HEK293T (cell line): ENCODE data around the gene GSTM4.
"Not testable (repeated sequence)": the region's sequence is repeated elsewhere in the genome, so short reads cannot be mapped to it uniquely, and the experiment has no call there.

Experiments
- BHLHE40 ChIP-seq: fragments of 450-650 bp; IDR thresholded peaks from 2 replicates; pipeline ENCODE4 v1.6.1; 2016; ENCODE audit warnings: mild to moderate bottlenecking, moderate library complexity, borderline replicate concordance
- ELF4 ChIP-seq: fragments of 450-650 bp; IDR thresholded peaks from 2 replicates; pipeline ENCODE4 v1.6.1; 2017; ENCODE audit warnings: antibody characterized with exemption
- FOXA1 ChIP-seq: fragments of 450-650 bp; IDR thresholded peaks from 2 replicates; pipeline ENCODE4 v1.6.1; 2016; ENCODE audit warnings: mild to moderate bottlenecking
- NFRKB ChIP-seq: fragments of 450-650 bp; IDR thresholded peaks from 2 replicates; pipeline ENCODE4 v1.6.1; 2016; ENCODE audit warnings: mild to moderate bottlenecking, moderate library complexity
- SUZ12 ChIP-seq: fragments of 450-650 bp; IDR thresholded peaks from 2 replicates; pipeline ENCODE4 v1.6.1; 2016; ENCODE audit warnings: mild to moderate bottlenecking
- TF ChIP-seq, protein P1 (sequence below): fragments of 450-650 bp; IDR thresholded peaks from 2 replicates; pipeline ENCODE4 v1.6.1; 2016

DNA sequence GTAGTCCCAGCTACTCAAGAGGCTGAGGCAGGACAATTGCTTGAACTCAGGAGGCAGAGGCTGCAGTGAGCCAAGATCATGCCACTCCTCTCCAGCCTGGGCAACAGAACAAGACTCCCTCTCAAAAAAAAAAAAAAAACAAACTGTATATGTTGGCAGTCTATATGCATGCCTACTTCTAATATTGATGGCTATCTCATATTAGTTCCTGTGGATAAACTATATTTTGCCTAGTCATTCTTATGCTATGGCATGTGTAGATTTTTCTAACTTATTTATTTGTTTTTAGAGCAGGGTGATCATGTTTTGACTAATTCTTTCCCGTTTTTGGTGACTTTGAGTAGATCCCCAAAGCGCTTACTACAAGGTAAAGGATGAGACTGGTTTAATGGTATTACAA is 22.7 kb downstream of the GSTM4 start:
- TF ChIP-seq, protein P1, sequence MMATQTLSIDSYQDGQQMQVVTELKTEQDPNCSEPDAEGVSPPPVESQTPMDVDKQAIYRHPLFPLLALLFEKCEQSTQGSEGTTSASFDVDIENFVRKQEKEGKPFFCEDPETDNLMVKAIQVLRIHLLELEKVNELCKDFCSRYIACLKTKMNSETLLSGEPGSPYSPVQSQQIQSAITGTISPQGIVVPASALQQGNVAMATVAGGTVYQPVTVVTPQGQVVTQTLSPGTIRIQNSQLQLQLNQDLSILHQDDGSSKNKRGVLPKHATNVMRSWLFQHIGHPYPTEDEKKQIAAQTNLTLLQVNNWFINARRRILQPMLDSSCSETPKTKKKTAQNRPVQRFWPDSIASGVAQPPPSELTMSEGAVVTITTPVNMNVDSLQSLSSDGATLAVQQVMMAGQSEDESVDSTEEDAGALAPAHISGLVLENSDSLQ, result not testable (repeated sequence)
- not testable (repeated sequence) for TF ChIP-seq ELF4, FOXA1, NFRKB, BHLHE40, SUZ12
